GM21723 (cell line): ENCODE results near the gene SDK1.
"Not testable (repeated sequence)": the region's sequence is repeated elsewhere in the genome, so short reads cannot be mapped to it uniquely, and the experiment has no call there.

Experiments used
- ATAC-seq: cut with Tn5 transposase; IDR thresholded peaks from one replicate; pipeline ENCODE4 v1.9.1; 2021; ENCODE audit warnings: mild to moderate bottlenecking, moderate library complexity; ENCODE audit not compliant: unreplicated experiment

SDK1 gene

DNA sequence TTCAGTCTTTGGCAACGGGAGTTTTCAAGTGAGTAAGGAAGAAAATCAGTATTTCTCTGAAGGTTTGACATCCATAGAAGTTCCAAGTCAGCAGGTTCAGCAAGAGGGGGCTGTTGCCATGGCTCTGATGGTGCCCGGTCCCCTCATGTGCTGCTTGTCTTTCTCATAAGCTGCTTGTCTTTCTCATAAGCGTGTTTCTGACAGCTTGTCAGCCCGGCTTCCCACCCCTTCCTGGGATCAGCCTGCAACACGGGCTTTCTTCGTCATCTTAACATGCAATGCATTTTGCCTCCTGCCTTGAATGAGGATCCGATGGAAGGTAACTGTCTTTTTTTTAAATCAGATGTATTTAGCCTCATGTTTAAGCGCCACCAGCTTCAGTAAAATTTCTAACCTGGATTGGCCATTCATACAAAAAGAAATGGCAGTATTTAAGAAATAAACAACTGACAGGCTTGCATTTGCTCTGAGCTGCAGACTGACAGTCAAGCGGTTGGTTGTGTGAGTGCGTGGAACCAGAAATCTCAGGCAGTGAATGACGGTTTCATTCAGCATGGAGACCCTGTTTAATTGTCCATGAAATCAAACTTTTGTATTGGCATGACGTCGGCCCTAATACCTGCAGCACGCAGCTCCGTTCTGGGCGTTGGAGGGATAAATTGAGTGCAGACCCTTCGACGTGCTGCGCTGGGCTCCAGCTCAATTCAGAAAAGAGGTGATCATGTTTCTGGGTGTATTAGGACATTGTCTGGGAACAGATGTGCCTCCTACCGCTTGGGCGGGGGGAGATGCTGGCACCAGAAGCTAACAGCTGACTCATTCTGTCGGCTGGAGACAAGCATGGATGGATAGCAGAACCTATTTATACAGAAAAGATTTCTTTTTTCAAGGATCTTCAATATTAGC lies 926.3 kb downstream of the SDK1 start:
- no peak for ATAC-seq

DNA sequence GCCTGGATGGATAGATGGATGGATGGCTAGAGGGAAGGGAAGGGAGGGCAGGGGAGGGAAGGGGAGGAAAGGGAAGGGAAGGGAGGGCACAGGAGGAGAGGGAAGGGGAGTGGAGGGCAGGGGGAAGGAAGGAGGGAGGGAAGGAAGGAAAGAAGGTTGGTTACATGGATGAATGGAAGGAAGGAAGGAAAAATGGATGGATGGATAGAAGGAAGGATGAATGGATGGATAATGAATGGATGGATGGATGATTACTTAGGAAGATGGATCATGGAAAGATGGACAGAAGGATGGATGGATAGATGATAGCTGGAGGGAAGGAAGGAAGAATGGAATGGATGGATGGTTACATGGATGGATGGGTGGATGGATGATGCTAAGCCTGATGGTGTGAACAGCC lies 929.3 kb downstream of the SDK1 start:
- no peak for ATAC-seq

DNA sequence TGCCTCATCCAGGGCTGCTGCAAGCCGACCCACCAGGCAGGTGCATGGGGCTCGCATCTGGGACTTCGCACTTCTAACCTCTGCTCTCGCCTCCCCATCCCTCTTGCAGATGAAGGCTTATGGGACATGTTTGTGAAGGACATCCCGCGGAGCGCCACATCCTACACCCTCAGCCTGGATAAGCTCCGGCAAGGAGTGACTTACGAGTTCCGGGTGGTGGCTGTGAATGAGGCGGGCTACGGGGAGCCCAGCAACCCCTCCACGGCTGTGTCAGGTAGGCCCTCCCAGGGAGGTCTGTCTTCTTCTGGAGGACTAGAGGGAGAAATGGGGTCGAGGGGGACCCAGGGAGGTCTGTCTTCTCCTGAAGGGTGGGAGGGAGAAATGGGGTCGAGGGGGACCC lies 932.1 kb downstream of the SDK1 start:
- ATAC-seq, result no peak

- ATAC-seq, result no peak
Measured at GRCh38 chr7:4233621-4234497, 932.8 kb downstream of the SDK1 start.

- no peak for ATAC-seq
Measured at GRCh38 chr7:4234498-4234855, 933.4 kb downstream of the SDK1 start.

- no peak for ATAC-seq
Measured at GRCh38 chr7:4234886-4235285, 933.8 kb downstream of the SDK1 start.

DNA sequence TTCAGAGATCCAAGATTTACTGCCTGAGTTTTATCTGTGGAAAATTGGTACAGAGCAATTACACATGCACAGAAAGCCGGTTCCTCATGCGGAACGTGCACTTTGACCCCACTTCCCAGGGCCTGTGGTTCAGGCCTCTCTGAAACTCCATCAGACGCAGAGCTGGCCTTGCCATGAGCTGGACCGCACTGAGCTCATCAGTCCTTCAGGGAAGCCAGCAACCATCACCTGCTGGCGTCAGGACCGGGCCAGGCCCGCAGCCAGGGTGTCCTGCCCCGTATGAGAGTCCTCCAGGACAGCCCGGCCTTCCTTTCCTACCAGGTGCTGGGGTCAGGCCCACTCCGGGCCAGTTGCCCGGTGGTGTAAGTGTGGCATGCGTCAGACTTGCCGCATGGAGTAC lies 934.5 kb downstream of the SDK1 start:
- ATAC-seq, result no peak

DNA sequence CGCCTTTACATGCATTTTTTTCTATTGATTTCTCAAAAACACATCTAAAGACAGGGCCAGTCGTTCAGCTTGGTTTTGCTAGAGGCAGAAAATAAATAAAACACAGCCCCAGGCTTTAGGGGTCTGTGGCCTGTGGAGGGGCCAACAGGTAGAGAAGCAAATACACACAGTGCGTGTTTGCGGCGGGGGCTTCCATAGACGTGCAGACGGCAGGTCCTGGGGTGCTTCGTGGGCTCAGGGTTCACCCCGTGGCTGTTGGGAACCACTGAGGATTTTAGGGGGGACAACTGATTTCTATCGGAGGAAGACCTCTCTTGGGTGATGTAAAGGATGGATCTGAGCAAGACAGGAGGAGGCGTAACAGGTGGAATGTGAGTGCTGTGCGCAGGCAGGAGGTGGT lies 935.3 kb downstream of the SDK1 start:
- ATAC-seq, result no peak

DNA sequence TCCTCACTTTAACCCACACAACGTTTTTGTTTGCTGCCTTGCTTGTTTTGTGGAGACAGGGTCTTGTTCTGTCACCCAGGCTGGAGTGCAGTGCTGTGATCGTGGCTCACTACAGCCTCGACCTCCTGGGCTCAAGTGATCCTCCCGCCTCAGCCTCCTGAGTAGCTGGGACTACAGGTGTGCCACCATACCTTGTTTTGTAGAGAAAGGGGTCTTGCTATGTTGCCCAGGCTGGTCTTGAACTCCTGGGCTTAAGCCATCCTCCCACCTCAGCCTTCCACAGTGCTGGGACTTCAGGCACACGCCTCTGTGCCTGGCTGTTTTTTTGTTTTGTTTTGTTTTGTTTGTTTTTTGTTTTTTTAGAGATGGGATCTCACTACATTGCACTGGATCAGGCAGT lies 935.8 kb downstream of the SDK1 start:
- ATAC-seq, result not testable (repeated sequence)

- no peak for ATAC-seq
Measured at GRCh38 chr7:4237296-4238235, 936.5 kb downstream of the SDK1 start.

- no peak for ATAC-seq
Measured at GRCh38 chr7:4238861-4239260, 937.8 kb downstream of the SDK1 start.

DNA sequence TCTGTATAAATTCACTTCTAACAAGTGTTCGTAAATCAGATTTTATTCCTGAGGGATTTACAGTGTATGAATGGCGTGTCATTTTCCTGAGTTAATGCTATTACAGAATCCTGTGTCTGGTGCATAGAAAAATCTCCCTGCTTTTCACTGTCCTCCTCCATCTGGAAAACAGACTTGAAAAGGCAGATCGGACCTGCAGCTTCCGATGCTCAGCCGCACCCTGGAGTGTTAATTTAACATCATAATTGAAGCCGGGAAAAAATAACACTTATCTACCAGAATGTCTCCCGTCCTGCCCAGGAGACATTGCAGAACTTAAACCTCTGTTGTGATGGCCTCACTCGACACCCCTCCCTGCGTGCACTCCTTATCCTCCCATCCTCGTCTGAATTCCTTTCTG lies 939.0 kb downstream of the SDK1 start:
- no peak for ATAC-seq

DNA sequence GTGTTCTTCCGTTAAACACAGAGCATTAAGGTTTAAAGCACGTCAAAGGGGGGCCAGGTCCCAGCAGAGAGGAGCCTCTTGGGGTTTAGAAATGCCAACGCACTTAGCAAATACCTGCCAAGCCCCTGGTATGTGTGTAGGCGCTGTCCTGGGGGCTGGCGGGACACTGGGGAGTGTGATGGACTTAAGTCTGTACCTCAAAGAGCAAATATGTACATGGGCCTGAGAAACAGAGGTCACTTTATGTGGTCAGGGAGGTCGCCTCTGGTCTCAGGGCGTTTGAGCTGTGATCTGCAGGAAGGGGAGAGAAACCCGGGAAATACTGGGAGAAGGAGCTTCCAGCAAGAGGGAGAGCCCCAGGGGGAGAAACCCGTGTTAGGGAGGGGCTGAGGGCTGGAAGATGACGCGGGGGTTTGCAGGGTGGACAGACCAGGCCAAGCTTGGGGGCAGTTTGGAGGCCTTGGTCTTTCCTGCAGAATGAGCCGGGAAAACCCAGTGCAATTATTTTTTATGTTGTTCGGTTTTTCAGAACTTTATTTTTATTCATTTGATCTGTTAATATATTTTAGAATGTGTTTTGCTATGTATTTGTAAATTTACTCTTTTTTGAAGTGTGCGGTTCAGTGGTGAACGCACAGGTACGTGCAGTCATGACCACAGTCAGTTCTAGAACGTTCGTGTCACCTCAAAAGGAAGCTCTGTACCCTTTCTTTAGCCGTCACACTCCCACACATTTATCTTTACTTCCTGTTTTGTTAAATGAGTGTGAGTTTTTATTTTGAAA lies 939.7 kb downstream of the SDK1 start:
- ATAC-seq, result no peak

- ATAC-seq, result no peak
Measured at GRCh38 chr7:4241304-4241612, 940.2 kb downstream of the SDK1 start.

GRCh38 chr7:4241791-4242190 lies 940.7 kb downstream of the SDK1 start:
- ATAC-seq, result no peak

DNA sequence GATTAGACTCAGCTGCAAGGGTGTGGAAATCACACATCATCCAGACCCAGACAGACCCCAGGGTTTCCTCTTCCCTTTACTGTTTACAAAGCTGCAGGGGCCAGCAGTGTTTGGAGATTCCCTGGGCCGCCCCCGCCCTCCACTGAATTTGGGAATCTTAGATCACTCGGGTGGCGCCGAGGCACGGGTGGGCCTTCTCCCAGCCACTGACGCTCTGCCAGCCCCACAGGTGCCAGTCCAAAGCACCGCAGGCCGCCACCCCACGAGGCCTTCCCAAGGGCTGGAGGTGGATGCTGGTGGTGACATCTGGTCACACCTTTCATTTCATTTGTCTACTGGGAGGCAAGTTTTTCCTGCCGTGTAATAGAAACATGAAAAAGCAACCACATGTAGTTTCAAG lies 941.7 kb downstream of the SDK1 start:
- no peak for ATAC-seq

DNA sequence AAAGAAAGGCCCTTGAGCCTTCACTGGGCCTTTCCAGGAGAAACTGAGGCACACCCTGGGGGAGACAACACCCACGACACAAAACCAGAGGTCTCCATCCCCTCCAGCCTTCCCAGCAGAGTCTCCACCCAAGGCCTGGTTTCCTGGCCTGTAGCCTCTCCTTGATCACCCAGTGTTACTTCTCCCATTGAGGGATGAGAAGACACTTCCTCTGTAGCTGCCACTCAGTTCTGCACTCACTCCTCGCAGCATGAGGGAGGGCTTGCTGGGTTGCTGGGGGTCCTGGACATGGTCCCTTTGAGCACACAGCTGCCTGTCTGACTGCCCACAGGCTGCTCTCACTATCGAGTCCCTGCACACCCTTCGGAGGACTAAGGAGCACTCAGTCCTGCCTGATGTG lies 943.0 kb downstream of the SDK1 start:
- ATAC-seq, result no peak

DNA sequence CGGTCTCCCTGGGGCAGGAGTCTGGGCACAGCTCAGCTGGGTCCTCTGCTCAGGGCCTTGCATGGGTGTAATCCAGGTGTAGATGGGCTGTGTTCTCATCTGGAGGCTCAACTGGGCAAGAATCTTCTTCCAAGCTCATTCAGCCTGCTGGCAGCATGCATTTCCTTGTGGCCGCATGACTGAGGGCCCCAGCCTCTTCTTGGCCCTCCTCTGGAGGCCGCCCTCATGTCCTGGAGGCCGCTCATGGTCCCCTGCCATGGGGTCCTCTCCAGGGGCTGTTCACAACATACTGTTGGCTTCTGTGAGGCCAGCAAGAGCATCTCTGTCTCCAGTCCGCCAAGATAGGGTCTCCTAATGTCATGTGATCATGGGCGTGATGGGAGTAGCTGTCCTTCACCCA lies 943.6 kb downstream of the SDK1 start:
- ATAC-seq, result no peak

DNA sequence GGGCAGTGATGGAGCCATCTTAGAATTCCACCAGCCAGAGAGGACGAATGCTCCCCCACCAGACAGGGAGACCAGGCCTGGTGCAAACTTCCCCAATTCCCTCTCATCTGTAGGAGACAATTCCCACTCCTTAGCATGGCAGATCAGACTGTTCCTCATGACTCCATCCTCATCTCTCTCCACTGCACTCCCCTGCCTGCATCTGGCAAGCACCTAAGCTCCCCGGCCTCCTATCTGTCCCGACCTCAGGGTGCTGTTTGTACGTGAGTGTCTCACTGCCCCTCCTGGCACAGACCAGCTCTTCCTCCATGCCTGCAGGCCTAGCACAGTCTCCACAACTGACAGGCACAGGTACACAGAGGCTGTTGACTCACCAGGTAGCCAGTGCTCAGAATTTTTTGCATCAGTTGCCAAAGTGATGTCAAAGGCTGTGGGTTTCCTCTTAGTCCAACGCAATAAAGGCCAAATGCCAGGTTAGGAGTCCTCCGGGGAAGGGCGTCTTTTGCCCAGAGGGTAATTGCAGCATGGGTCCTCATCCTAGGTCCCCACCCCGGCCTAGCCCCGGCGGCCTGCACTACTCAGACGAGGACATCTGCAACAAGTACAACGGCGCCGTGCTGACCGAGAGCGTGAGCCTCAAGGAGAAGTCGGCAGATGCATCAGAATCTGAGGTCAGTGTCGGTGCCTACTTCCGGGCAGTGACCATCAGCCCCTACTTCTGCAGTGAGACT lies 944.2 kb downstream of the SDK1 start:
- ATAC-seq, result no peak
